GM12878 (cell line): ENCODE results near the gene DYNLL2. TPM values are rescaled to one million over a fixed set of nuclear protein-coding genes. Genes with fewer than 3 reads are reported as not detected.

Source experiments
- ATAC-seq: fragments of 200-7000 bp; cut with Tn5 transposase; 3 replicates; pipeline ENCODE4 v1.9.1; 2020; ENCODE audit warnings: mild to moderate bottlenecking, moderate library complexity
- BruUV-seq: library from RNA; stranded (reverse); fragments of 400-500 nt; replicated peaks from 2 replicates; lab custom pipeline; 2021; lab: Mats Ljungman, UMichigan
- CTCF ChIA-PET: fragments of 300-600 bp; sonication (Branson Sonifier 250); formaldehyde crosslinking; extraction: SDS; loops from one replicate; lab custom pipeline; 2021; ENCODE audit warnings: inconsistent platforms; lab: Yijun Ruan, JAX
- POLR2A ChIA-PET: fragments of 350-600 bp; formaldehyde crosslinking; extraction: SDS; loops from one replicate; lab custom pipeline; 2021; ENCODE audit warnings: inconsistent platforms; lab: Charles Lee
- RAD21 ChIA-PET: fragments of 300-600 bp; sonication (Branson Sonifier 250); formaldehyde crosslinking; loops from one replicate; lab custom pipeline; 2023; ENCODE audit warnings: antibody characterized with exemption; ENCODE audit not compliant: unreplicated experiment; lab: Charles Lee
- SMC1A ChIA-PET: fragments of 300-600 bp; sonication (Branson Sonifier 250); formaldehyde crosslinking; loops from one replicate; lab custom pipeline; 2023; ENCODE audit not compliant: unreplicated experiment, uncharacterized antibody; lab: Charles Lee
- DNase-seq: peaks from one replicate; pipeline ENCODE4 v3.0.0-alpha.2; 2011; ENCODE audit warnings: low read depth, low spot score
- FAIRE-seq: peaks from 3 replicates; lab custom pipeline; 2011; peaks lifted over from hg19 to GRCh38; lab: Jason Lieb, UNC
- H2AFZ ChIP-seq: 2 replicates; pipeline ENCODE4 v1.6.0; 2011; ENCODE audit warnings: low read depth, low read length, control low read depth; ENCODE audit not compliant: control insufficient read depth
- H3K27ac ChIP-seq: 2 replicates; pipeline ENCODE4 v1.5.1; 2011; ENCODE audit warnings: control low read depth; ENCODE audit not compliant: control insufficient read depth, insufficient read depth
- H3K27me3 ChIP-seq, 2 experiments: replicated peaks in 1 of 2; 2 replicates each; pipeline versions ENCODE4 v1.6.0 to v1.6.1; 2011; ENCODE audit warnings: low read length in 1 of 2; ENCODE audit not compliant: control insufficient read depth in 2 of 2, insufficient read depth in 2 of 2
- H3K36me3 ChIP-seq, 2 experiments: 2 replicates each; pipeline ENCODE4 v1.5.1; 2011; ENCODE audit warnings: low read length in 1 of 2; ENCODE audit not compliant: control insufficient read depth in 2 of 2, insufficient read depth in 2 of 2
- H3K4me1 ChIP-seq: 2 replicates; pipeline ENCODE4 v1.6.1; 2011; ENCODE audit warnings: mild to moderate bottlenecking, low read length, moderate library complexity, mixed read lengths; ENCODE audit not compliant: control insufficient read depth, insufficient read depth
- H3K4me2 ChIP-seq: 2 replicates; pipeline ENCODE4 v1.6.0; 2011; ENCODE audit warnings: control low read depth; ENCODE audit not compliant: control insufficient read depth, insufficient read depth
- H3K4me3 ChIP-seq: fragments of 200-600 bp; sonication (generic); 2 replicates; pipeline ENCODE4 v1.5.1; 2016
- H3K79me2 ChIP-seq: 2 replicates; pipeline ENCODE4 v1.6.0; 2011; ENCODE audit warnings: low read length; ENCODE audit not compliant: control insufficient read depth, insufficient read depth
- H3K9ac ChIP-seq: 2 replicates; pipeline ENCODE4 v1.8.0; 2011; ENCODE audit warnings: low read length, control low read depth, mixed read lengths; ENCODE audit not compliant: control insufficient read depth, insufficient read depth
- H3K9me3 ChIP-seq: replicated peaks from 3 replicates; pipeline ENCODE4 v1.5.1; 2011; ENCODE audit warnings: mild to moderate bottlenecking, low read length; ENCODE audit not compliant: control insufficient read depth, insufficient read depth
- H4K20me1 ChIP-seq: 2 replicates; pipeline ENCODE4 v1.6.0; 2011; ENCODE audit not compliant: control insufficient read depth, insufficient read depth
- CEBPB ChIP-seq, 2 experiments: fragments of 150-350 bp in 1 of 2; IDR thresholded peaks; 2 replicates each; pipeline ENCODE4 v1.6.1; 2012 to 2014; ENCODE audit warnings: low read depth in 2 of 2, low read length in 2 of 2, borderline replicate concordance in 1 of 2, inconsistent platforms in 1 of 2
- CREB1 ChIP-seq: IDR thresholded peaks from 2 replicates; pipeline ENCODE4 v1.6.1; 2012; ENCODE audit warnings: low read depth, mild to moderate bottlenecking, inconsistent platforms
- HDAC2 ChIP-seq: fragments of 200-600 bp; sonication (generic); IDR thresholded peaks from 2 replicates; pipeline ENCODE4 v1.6.1; 2017
- JUNB ChIP-seq: IDR thresholded peaks from 2 replicates; pipeline ENCODE4 v1.6.1; 2016; ENCODE audit warnings: antibody characterized with exemption, mild to moderate bottlenecking
- LARP7 ChIP-seq: fragments of 450-650 bp; IDR thresholded peaks from 2 replicates; pipeline ENCODE4 v1.6.1; 2017; ENCODE audit warnings: mild to moderate bottlenecking
- NR2C1 ChIP-seq: fragments of 450-650 bp; IDR thresholded peaks from 2 replicates; pipeline ENCODE4 v1.6.1; 2017; ENCODE audit warnings: antibody characterized with exemption, mild to moderate bottlenecking, moderate library complexity
- NR2C2 ChIP-seq: IDR thresholded peaks from 2 replicates; pipeline ENCODE4 v1.6.1; 2011; ENCODE audit warnings: borderline replicate concordance, low read depth; ENCODE audit not compliant: control insufficient read depth, insufficient read length
- PML ChIP-seq: IDR thresholded peaks from 2 replicates; pipeline ENCODE4 v1.6.1; 2012; ENCODE audit warnings: low read length, inconsistent platforms
- POLR2A ChIP-seq: IDR thresholded peaks from 2 replicates; pipeline ENCODE4 v1.6.1; 2011; ENCODE audit warnings: low read depth, mild to moderate bottlenecking, low read length
- RAD21 ChIP-seq: IDR thresholded peaks from 2 replicates; pipeline ENCODE4 v1.6.1; 2011; ENCODE audit warnings: mild to moderate bottlenecking, low read depth, low read length, moderate library complexity; ENCODE audit not compliant: insufficient read depth
- ZNF217 ChIP-seq: fragments of 450-650 bp; IDR thresholded peaks from 2 replicates; pipeline ENCODE4 v1.6.1; 2017; ENCODE audit warnings: antibody characterized with exemption, mild to moderate bottlenecking
- WGBS: methylation state at CpG from one replicate; pipeline ENCODE4 v1.1.6; 2016; ENCODE audit warnings: low lambda C conversion rate; ENCODE audit not compliant: insufficient replicate concordance, insufficient coverage; ENCODE audit errors: missing lambda C conversion rate; 5-methylcytosine and 5-hydroxymethylcytosine counted together
- in situ Hi-C: fragments of 300-500 bp; cut with MboI; formaldehyde crosslinking; loops from 9 replicates; pipeline ENCODE4 v1.14.3; 2018; ENCODE audit warnings: mixed read lengths
- intact Hi-C: fragments of 100-400 bp; cut with micrococcal nuclease; formaldehyde crosslinking; loops from one replicate; pipeline ENCODE4 v1.14.2; 2022; ENCODE audit not compliant: unreplicated experiment
- polyA plus RNA-seq, 11 experiments: library from polyadenylated mRNA; depleted of rRNA in 4 of 11; unstranded in 6 of 11; stranded (reverse) in 5 of 11; fragments of >200 nt; fragmentation: Nextera tagmentation in 4 of 11; fragmentation: Illumina TruSeq in 1 of 11; extraction: Ambion mirVana in 4 of 11; extraction: Trizol in 1 of 11; gene quantifications; 1 replicate in 1 of 11; 2 replicates in 10 of 11; pipeline versions ENCODE4 v1.2.1 to v1.2.3, GENCODE V29; 2011 to 2016; ENCODE audit warnings: inconsistent platforms in 2 of 11, missing spikeins in 2 of 11, low read depth in 1 of 11
- total RNA-seq, 4 experiments: library from RNA; depleted of rRNA in 3 of 4; stranded (reverse); fragments of >200 nt in 3 of 4; fragmentation: Illumina TruSeq in 1 of 4; extraction: Trizol in 1 of 4; gene quantifications; 2 replicates each; pipeline versions ENCODE4 v1.2.1 to v1.2.3, GENCODE V29; 2013 to 2021
- TF ChIP-seq, protein P1 (sequence below): fragments of 450-650 bp; IDR thresholded peaks from 2 replicates; pipeline ENCODE4 v1.6.1; 2016; ENCODE audit warnings: mild to moderate bottlenecking
- TF ChIP-seq, protein P2 (sequence below): IDR thresholded peaks from 2 replicates; pipeline ENCODE4 v1.6.1; 2012; ENCODE audit warnings: improper control_type of control experiment, low read depth, low read length; ENCODE audit not compliant: insufficient replicate concordance
- TF ChIP-seq, protein P3 (sequence below): fragments of 450-650 bp; formaldehyde crosslinking; IDR thresholded peaks from 2 replicates; pipeline ENCODE4 v1.4.0; 2022; ENCODE audit warnings: mild to moderate bottlenecking, moderate library complexity

Gene DYNLL2
- total and polyA plus RNA-seq, 10 of the 15 experiments (the other 5 are each of a cell fraction or from before 2014, with no cell fraction given), result 0.62 to 19.2 (median 9.1) TPM

DNA sequence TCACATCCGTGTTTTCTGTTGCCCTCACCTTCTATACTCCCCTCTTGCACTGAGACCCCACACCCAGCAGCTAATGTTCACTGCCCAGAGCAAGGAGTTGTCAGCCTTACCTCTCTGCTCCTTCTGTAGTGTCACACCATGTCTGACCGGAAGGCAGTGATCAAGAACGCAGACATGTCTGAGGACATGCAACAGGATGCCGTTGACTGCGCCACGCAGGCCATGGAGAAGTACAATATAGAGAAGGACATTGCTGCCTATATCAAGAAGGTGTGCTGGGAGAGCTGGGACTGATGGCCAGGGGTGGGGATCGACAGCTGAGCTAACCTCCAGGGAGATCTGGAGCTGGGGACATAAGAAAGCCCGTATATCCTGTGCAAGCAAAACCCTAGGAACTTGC lies 3.7 kb downstream of the DYNLL2 start:
- no peak overlapping the region for H3K9ac ChIP-seq
- intact Hi-C loops, result loop anchor here (10.0 kb wide), 1 partner anchor 232 kb away; the partner anchor contains the start of gene MRPS23
- BruUV-seq, result no TSS peak
- peaks cover 40% of the 10 kb centered on the region for H3K79me2 ChIP-seq
- H3K36me3 ChIP-seq, result peaks cover 7 to 40% of the 10 kb centered on the region in 2 experiments; a peak in 3 of 4 replicates
- H3K4me3 ChIP-seq, result no peak overlapping the region
- no peaks in the 10 kb centered on the region for H3K27me3 ChIP-seq
- ChIA-PET SMC1A (interaction anchor here (1.1 to 1.8 kb wide), 3 partner anchors 25 to 87 kb away, joined by 4 read pairs; no protein-coding TSS in a partner anchor), CTCF (interaction anchor here (1.0 to 2.7 kb wide), 5 partner anchors 14 to 229 kb away, joined by 3 to 15 read pairs (median 3); no protein-coding TSS in a partner anchor), POLR2A (no interaction called here), RAD21 (no interaction called here)
- no peak overlapping the region for H2AFZ ChIP-seq
- in situ Hi-C loops, result no loop called here
- peak overlapping the region; percentile 49; the same call in 1 of the 2 replicates for H3K4me2 ChIP-seq
- no peak overlapping the region for H3K27ac ChIP-seq
- H3K4me1 ChIP-seq, result peaks cover 15% of the 10 kb centered on the region
- peaks cover 16% of the 10 kb centered on the region for H4K20me1 ChIP-seq
- FAIRE-seq, result no peak
- H3K9me3 ChIP-seq, result no peaks in the 10 kb centered on the region
- WGBS, result 85% methylated on average over 8 of the region's 8 CpGs
- no peak for ATAC-seq
- no peak for DNase-seq
- no peak for TF ChIP-seq LARP7
- TF ChIP-seq, protein P1, sequence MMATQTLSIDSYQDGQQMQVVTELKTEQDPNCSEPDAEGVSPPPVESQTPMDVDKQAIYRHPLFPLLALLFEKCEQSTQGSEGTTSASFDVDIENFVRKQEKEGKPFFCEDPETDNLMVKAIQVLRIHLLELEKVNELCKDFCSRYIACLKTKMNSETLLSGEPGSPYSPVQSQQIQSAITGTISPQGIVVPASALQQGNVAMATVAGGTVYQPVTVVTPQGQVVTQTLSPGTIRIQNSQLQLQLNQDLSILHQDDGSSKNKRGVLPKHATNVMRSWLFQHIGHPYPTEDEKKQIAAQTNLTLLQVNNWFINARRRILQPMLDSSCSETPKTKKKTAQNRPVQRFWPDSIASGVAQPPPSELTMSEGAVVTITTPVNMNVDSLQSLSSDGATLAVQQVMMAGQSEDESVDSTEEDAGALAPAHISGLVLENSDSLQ, result no peak
- TF ChIP-seq ZNF217, result no peak
- TF ChIP-seq POLR2A, result no peak
- TF ChIP-seq RAD21, result no peak
- no peak for TF ChIP-seq CREB1
- TF ChIP-seq CEBPB (IDR thresholded peaks at IDR 0.05; ENCODE audit: borderline replicate concordance in 1 of 2, low read depth in 2 of 2, low read length in 2 of 2), result no peak
- TF ChIP-seq, protein P2, sequence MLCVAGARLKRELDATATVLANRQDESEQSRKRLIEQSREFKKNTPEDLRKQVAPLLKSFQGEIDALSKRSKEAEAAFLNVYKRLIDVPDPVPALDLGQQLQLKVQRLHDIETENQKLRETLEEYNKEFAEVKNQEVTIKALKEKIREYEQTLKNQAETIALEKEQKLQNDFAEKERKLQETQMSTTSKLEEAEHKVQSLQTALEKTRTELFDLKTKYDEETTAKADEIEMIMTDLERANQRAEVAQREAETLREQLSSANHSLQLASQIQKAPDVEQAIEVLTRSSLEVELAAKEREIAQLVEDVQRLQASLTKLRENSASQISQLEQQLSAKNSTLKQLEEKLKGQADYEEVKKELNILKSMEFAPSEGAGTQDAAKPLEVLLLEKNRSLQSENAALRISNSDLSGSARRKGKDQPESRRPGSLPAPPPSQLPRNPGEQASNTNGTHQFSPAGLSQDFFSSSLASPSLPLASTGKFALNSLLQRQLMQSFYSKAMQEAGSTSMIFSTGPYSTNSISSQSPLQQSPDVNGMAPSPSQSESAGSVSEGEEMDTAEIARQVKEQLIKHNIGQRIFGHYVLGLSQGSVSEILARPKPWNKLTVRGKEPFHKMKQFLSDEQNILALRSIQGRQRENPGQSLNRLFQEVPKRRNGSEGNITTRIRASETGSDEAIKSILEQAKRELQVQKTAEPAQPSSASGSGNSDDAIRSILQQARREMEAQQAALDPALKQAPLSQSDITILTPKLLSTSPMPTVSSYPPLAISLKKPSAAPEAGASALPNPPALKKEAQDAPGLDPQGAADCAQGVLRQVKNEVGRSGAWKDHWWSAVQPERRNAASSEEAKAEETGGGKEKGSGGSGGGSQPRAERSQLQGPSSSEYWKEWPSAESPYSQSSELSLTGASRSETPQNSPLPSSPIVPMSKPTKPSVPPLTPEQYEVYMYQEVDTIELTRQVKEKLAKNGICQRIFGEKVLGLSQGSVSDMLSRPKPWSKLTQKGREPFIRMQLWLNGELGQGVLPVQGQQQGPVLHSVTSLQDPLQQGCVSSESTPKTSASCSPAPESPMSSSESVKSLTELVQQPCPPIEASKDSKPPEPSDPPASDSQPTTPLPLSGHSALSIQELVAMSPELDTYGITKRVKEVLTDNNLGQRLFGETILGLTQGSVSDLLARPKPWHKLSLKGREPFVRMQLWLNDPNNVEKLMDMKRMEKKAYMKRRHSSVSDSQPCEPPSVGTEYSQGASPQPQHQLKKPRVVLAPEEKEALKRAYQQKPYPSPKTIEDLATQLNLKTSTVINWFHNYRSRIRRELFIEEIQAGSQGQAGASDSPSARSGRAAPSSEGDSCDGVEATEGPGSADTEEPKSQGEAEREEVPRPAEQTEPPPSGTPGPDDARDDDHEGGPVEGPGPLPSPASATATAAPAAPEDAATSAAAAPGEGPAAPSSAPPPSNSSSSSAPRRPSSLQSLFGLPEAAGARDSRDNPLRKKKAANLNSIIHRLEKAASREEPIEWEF, result no peak
- no peak for TF ChIP-seq HDAC2
- no peak for TF ChIP-seq JUNB
- no peak for TF ChIP-seq PML
- TF ChIP-seq NR2C2, result no peak
- TF ChIP-seq, protein P3, sequence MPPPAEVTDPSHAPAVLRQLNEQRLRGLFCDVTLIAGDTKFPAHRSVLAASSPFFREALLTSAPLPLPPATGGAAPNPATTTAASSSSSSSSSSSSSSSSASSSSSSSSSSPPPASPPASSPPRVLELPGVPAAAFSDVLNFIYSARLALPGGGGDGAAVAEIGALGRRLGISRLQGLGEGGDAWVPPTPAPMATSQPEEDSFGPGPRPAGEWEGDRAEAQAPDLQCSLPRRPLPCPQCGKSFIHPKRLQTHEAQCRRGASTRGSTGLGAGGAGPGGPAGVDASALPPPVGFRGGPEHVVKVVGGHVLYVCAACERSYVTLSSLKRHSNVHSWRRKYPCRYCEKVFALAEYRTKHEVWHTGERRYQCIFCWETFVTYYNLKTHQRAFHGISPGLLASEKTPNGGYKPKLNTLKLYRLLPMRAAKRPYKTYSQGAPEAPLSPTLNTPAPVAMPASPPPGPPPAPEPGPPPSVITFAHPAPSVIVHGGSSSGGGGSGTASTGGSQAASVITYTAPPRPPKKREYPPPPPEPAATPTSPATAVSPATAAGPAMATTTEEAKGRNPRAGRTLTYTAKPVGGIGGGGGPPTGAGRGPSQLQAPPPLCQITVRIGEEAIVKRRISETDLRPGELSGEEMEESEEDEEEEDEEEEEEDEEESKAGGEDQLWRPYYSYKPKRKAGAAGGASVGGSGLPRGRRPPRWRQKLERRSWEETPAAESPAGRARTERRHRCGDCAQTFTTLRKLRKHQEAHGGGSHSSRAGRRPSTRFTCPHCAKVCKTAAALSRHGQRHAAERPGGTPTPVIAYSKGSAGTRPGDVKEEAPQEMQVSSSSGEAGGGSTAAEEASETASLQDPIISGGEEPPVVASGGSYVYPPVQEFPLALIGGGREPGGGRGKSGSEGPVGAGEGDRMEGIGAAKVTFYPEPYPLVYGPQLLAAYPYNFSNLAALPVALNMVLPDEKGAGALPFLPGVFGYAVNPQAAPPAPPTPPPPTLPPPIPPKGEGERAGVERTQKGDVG (CRISPR knock-in tag), result no peak
- no peak for TF ChIP-seq NR2C1
